H1 (cell line): ENCODE measurements around the gene AKAP8. TPM values are rescaled to one million over a fixed set of nuclear protein-coding genes. Genes with fewer than 3 reads are reported as not detected.

Experiments used
- ASH2L ChIP-seq: fragments of 200-600, 300-600 bp; sonication (generic); IDR thresholded peaks from one replicate; pipeline ENCODE4 v1.7.1; 2017; ENCODE audit warnings: low read length
- CEBPB ChIP-seq: IDR thresholded peaks from 2 replicates; pipeline ENCODE4 v1.6.1; 2012; ENCODE audit warnings: low read depth, low read length
- CHD7 ChIP-seq: fragments of 300-600 bp; sonication (generic); IDR thresholded peaks from 2 replicates; pipeline ENCODE4 v1.7.1; 2012; ENCODE audit warnings: low read length, moderate library complexity, mild to moderate bottlenecking, inconsistent platforms; ENCODE audit not compliant: insufficient replicate concordance
- EZH2 ChIP-seq: fragments of 200-600 bp; sonication (generic); IDR thresholded peaks from 2 replicates; pipeline ENCODE4 v1.7.1; 2012; ENCODE audit warnings: low read depth, mild to moderate bottlenecking, moderate library complexity, low read length, inconsistent platforms; ENCODE audit not compliant: severe bottlenecking
- HDAC2 ChIP-seq, 2 experiments: fragments of 300-600 bp in 1 of 2; sonication (generic) in 1 of 2; IDR thresholded peaks; 2 replicates each; pipeline ENCODE4 v1.6.1; 2011 to 2012; ENCODE audit warnings: low read depth in 2 of 2, low read length in 2 of 2, mild to moderate bottlenecking in 2 of 2, moderate library complexity in 2 of 2, borderline replicate concordance in 1 of 2, inconsistent platforms in 1 of 2
- POLR2A ChIP-seq, 2 experiments: IDR thresholded peaks; 1 replicate in 1 of 2; 2 replicates in 1 of 2; pipeline ENCODE4 v1.6.1; 2011; ENCODE audit warnings: low read depth in 2 of 2, low read length in 2 of 2, mild to moderate bottlenecking in 2 of 2; ENCODE audit errors: control extremely low read depth in 1 of 2
- USF2 ChIP-seq: IDR thresholded peaks from 2 replicates; pipeline ENCODE4 v1.6.1; 2011; ENCODE audit warnings: low read length, improper control_type of control experiment
- ZNF274 ChIP-seq: IDR thresholded peaks from 2 replicates; pipeline ENCODE4 v1.7.0; 2012; ENCODE audit warnings: low read length, borderline replicate concordance; ENCODE audit errors: extremely low read depth
- polyA plus RNA-seq, 7 experiments: library from polyadenylated mRNA; depleted of rRNA in 3 of 7; stranded (reverse) in 5 of 7; unstranded in 2 of 7; fragments of >200 nt in 5 of 7; fragments of 200-250 nt in 2 of 7; gene quantifications; 1 replicate in 5 of 7; 2 replicates in 1 of 7; 4 replicates in 1 of 7; pipeline versions ENCODE4 v1.2.1 to v1.2.3, GENCODE V29; 2011 to 2013; ENCODE audit warnings: missing spikeins in 2 of 7, mixed read lengths in 2 of 7
- total RNA-seq: library from RNA; stranded (reverse); fragmentation: NEBNext Ultra II Directional; extraction: Animal tissue kit (Norgen Biotek cat#: 25700); gene quantifications from 2 replicates; pipeline ENCODE4 v1.2.1, GENCODE V29; 2021

Gene AKAP8
- total and polyA plus RNA-seq, 2 of the 8 experiments (the other 6 are each of a cell fraction or from before 2014, with no cell fraction given): 17.0 to 41.0 TPM

DNA sequence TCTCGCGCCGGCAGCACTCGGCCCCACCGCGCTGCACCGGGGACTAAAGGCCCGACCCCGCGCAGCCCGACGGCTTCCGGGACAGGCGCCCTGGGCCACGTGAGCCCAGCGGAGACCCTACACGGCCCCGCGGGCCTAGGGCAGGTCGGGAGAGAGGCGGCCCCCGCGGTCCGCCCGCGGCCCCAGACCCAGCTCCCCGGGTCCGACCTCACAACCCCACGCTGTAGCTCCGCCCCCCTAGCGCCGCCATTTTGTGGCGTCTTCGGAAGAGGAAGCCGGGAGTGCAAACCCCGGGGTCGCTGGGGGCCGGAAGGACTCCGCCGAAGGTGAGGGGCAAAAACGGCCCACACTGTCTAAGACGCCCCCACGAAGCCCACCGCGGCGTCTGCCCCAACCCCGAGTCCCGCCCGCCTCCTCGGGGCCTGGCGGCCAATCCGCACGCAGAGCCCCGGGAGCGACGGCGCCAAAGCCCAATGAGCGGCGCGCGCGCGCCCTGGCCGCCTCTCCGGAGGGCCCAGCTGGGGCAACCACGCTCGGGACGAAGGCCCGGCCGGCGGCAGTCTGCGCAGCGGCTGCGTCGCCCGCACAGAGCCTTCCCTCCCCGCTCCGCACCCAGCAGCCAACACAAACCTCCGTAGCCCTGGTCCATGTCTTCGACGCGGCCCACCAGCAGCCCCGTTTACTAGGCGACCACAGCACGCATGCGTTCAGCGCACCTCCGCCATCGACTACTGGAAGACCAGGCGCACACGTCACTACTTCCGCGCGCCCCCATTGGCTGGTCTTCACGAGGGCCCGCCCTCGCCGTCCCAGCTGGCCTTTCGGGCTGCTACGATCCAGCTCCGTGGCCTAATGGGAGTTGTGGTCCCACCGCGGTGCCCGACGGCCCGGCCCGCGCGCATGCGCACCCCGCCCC, at the start of gene AKAP8 (continued):
- TF ChIP-seq CHD7 (no peak), HDAC2 (IDR thresholded peaks at IDR 0.05; ENCODE audit: borderline replicate concordance in 1 of 2, low read depth in 2 of 2, low read length in 2 of 2) (no peak; a peak in 1 of 4 replicates), POLR2A (IDR thresholded peaks at IDR 0.05; ENCODE audit: control extremely low read depth in 1 of 2, low read depth in 2 of 2, low read length in 2 of 2) (peak; percentile 91 to 96), ZNF274 (no peak), USF2 (no peak), CEBPB (no peak), EZH2 (no peak), ASH2L (no peak)
